Endothelial cell (in vitro differentiated cells): ENCODE results near the gene CDA. TPM values are rescaled to one million over a fixed set of nuclear protein-coding genes. Genes with fewer than 3 reads are reported as not detected.
A peak's percentile ranks its signal among the peaks of the same experiment; 100 is the strongest.

Experiments used
- DNase-seq: peaks from one replicate; pipeline ENCODE4 v3.0.0; 2021; ENCODE audit warnings: low spot score
- H3K27ac Mint-ChIP-seq: one replicate; pipeline ENCODE4 v1.8.0; 2021; ENCODE audit warnings: mixed read lengths, inconsistent platforms; ENCODE audit not compliant: unreplicated experiment
- H3K27me3 Mint-ChIP-seq: one replicate; pipeline ENCODE4 v1.8.0; 2021; ENCODE audit warnings: mild to moderate bottlenecking, moderate library complexity, mixed read lengths, inconsistent platforms; ENCODE audit not compliant: unreplicated experiment
- H3K36me3 Mint-ChIP-seq: one replicate; pipeline ENCODE4 v1.8.0; 2021; ENCODE audit warnings: mild to moderate bottlenecking, low read depth, mixed read lengths, inconsistent platforms; ENCODE audit not compliant: unreplicated experiment
- H3K4me1 Mint-ChIP-seq: one replicate; pipeline ENCODE4 v1.8.0; 2021; ENCODE audit warnings: mild to moderate bottlenecking, mixed read lengths, inconsistent platforms; ENCODE audit not compliant: unreplicated experiment
- H3K4me3 Mint-ChIP-seq: one replicate; pipeline ENCODE4 v1.8.0; 2021; ENCODE audit warnings: mild to moderate bottlenecking, mixed read lengths, inconsistent platforms; ENCODE audit not compliant: unreplicated experiment
- H3K9me3 Mint-ChIP-seq: one replicate; pipeline ENCODE4 v1.8.0; 2021; ENCODE audit warnings: mixed read lengths, inconsistent platforms; ENCODE audit not compliant: unreplicated experiment
- CTCF ChIP-seq: fragments of 200-600 bp; sonication (generic); IDR thresholded peaks from one replicate; pipeline ENCODE4 v1.5.0; 2021; ENCODE audit warnings: antibody characterized with exemption; ENCODE audit not compliant: unreplicated experiment
- total RNA-seq: library from RNA; stranded (reverse); fragmentation: NEBNext Ultra II Directional; extraction: Animal tissue kit (Norgen Biotek cat#: 25700); gene quantifications from one replicate; pipeline ENCODE4 v1.2.1, GENCODE V29; 2021; ENCODE audit not compliant: unreplicated experiment

The CDA gene
- total RNA-seq, 1 donor from 2014 or later, result 1.1 TPM

- peak overlapping the region; percentile 54 for H3K27ac Mint-ChIP-seq
Measured at GRCh38 chr1:20660363-20660762, 71.5 kb downstream of the CDA start.

GRCh38 chr1:20660847-20661206 is 71.9 kb downstream of the CDA start:
- TF ChIP-seq CTCF, result no peak
- peaks cover 17% of the 10 kb centered on the region for H3K36me3 Mint-ChIP-seq
- H3K4me1 Mint-ChIP-seq, result peaks cover 26% of the 10 kb centered on the region
- peak overlapping the region; percentile 92 for H3K4me3 Mint-ChIP-seq
- H3K27me3 Mint-ChIP-seq, result peaks cover 5% of the 10 kb centered on the region
- H3K9me3 Mint-ChIP-seq, result no peaks in the 10 kb centered on the region
- H3K27ac Mint-ChIP-seq, result peak overlapping the region; percentile 61
- peak; percentile 43 for DNase-seq

More at GRCh38 chr1:20660363-20660762, 71.5 kb downstream of the CDA start:
- H3K4me3 Mint-ChIP-seq, result peak overlapping the region; percentile 92
- peaks cover 22% of the 10 kb centered on the region for H3K36me3 Mint-ChIP-seq
- DNase-seq, result no peak
- peaks cover 7% of the 10 kb centered on the region for H3K27me3 Mint-ChIP-seq
- no peaks in the 10 kb centered on the region for H3K9me3 Mint-ChIP-seq
- H3K4me1 Mint-ChIP-seq, result peaks cover 26% of the 10 kb centered on the region
- no peak for TF ChIP-seq CTCF

GRCh38 chr1:20661207-20662109 is 72.6 kb downstream of the CDA start, which contains the start of gene DDOST:
DDOST (minus strand) TSS chr1:20661369; CDS start chr1:20661350, 19 bp downstream.
- peak; percentile 92 for DNase-seq
- Mint-ChIP-seq H3K4me3 (peak within 1 kb of the TSS; percentile 92), H3K36me3 (peaks cover 15% of the 10 kb centered on the region), H3K4me1 (peaks cover 26% of the 10 kb centered on the region), H3K27ac (peak within 1 kb of the TSS; percentile 61), H3K27me3 (peaks cover 5% of the 10 kb centered on the region), H3K9me3 (no peaks in the 10 kb centered on the region)
- TF ChIP-seq CTCF, result peak; percentile 38

GRCh38 chr1:20662110-20662475 is 73.2 kb downstream of the CDA start:
- Mint-ChIP-seq H3K9me3 (no peaks in the 10 kb centered on the region), H3K36me3 (peaks cover 8% of the 10 kb centered on the region), H3K27ac (peak overlapping the region; percentile 53), H3K4me1 (peaks cover 26% of the 10 kb centered on the region), H3K27me3 (peaks cover 5% of the 10 kb centered on the region), H3K4me3 (peak overlapping the region; percentile 92)
- no peak for DNase-seq
- no peak for TF ChIP-seq CTCF

- H3K27ac Mint-ChIP-seq, result no peak overlapping the region
- peaks cover 6% of the 10 kb centered on the region for H3K36me3 Mint-ChIP-seq
- no peak for TF ChIP-seq CTCF
- no peaks in the 10 kb centered on the region for H3K9me3 Mint-ChIP-seq
- peaks cover 5% of the 10 kb centered on the region for H3K27me3 Mint-ChIP-seq
- peaks cover 26% of the 10 kb centered on the region for H3K4me1 Mint-ChIP-seq
- DNase-seq, result no peak
- H3K4me3 Mint-ChIP-seq, result no peak overlapping the region
Measured at GRCh38 chr1:20663365-20663764, 74.5 kb downstream of the CDA start.
